GM19372 (cell line): ENCODE results near the gene ADCY1.

Experiments used
- ATAC-seq: cut with Tn5 transposase; IDR thresholded peaks from one replicate; pipeline ENCODE4 v1.9.1; 2021; ENCODE audit warnings: mild to moderate bottlenecking, low read depth, moderate library complexity; ENCODE audit not compliant: unreplicated experiment

The ADCY1 gene

GRCh38 chr7:45592230-45592991, 18.2 kb downstream of the ADCY1 start:
- no peak for ATAC-seq

- no peak for ATAC-seq
Measured at GRCh38 chr7:45593121-45593541, 19.0 kb downstream of the ADCY1 start.

- ATAC-seq = no peak
Measured at GRCh38 chr7:45593877-45594276, 19.7 kb downstream of the ADCY1 start.

- no peak for ATAC-seq
Measured at GRCh38 chr7:45594745-45595535, 20.8 kb downstream of the ADCY1 start.

GRCh38 chr7:45595809-45596664, 21.9 kb downstream of the ADCY1 start:
- ATAC-seq = no peak

GRCh38 chr7:45596665-45597095, 22.5 kb downstream of the ADCY1 start:
- no peak for ATAC-seq

- ATAC-seq = no peak
Measured at GRCh38 chr7:45597286-45597984, 23.3 kb downstream of the ADCY1 start.

- no peak for ATAC-seq
Measured at GRCh38 chr7:45598886-45599520, 24.8 kb downstream of the ADCY1 start.

GRCh38 chr7:45599851-45600706, 25.9 kb downstream of the ADCY1 start:
- ATAC-seq = no peak

- no peak for ATAC-seq
Measured at GRCh38 chr7:45601094-45601493, 26.9 kb downstream of the ADCY1 start.

GRCh38 chr7:45601816-45602540, 27.8 kb downstream of the ADCY1 start:
- ATAC-seq = no peak

GRCh38 chr7:45606050-45606449, 31.9 kb downstream of the ADCY1 start:
- no peak for ATAC-seq

- ATAC-seq = no peak
Measured at GRCh38 chr7:45606931-45607330, 32.8 kb downstream of the ADCY1 start.

- no peak for ATAC-seq
Measured at GRCh38 chr7:45609180-45609579, 35.0 kb downstream of the ADCY1 start.

- ATAC-seq = no peak
Measured at GRCh38 chr7:45610019-45610418, 35.9 kb downstream of the ADCY1 start.

GRCh38 chr7:45610660-45611299, 36.6 kb downstream of the ADCY1 start:
- no peak for ATAC-seq

GRCh38 chr7:45617166-45617565, 43.0 kb downstream of the ADCY1 start:
- no peak for ATAC-seq

- ATAC-seq = no peak
Measured at GRCh38 chr7:45622058-45622457, 47.9 kb downstream of the ADCY1 start.
